ENCODE results near the gene REXO4. TPM values are rescaled to one million over a fixed set of nuclear protein-coding genes. Genes with fewer than 3 reads are reported as not detected.

REXO4 gene
- total and polyA plus RNA-seq, 10 of the 15 experiments (the other 5 are each of a cell fraction or from before 2014, with no cell fraction given), result 2.7 to 43.9 (median 30.5) TPM

GRCh38 chr9:133465984-133466383, 48.2 kb upstream of the REXO4 start:
- no peaks in the 10 kb centered on the region for H3K79me2 ChIP-seq (ENCODE audit: control insufficient read depth, insufficient read depth, low read length)
- no peak for TF ChIP-seq MTA3 (IDR thresholded peaks at IDR 0.05; ENCODE audit: borderline replicate concordance, low read length)
- TF ChIP-seq RAD51 (IDR thresholded peaks at IDR 0.05), result no peak
- no peak for TF ChIP-seq YBX1 (IDR thresholded peaks at IDR 0.05)
- TF ChIP-seq NFYB (IDR thresholded peaks at IDR 0.05; ENCODE audit: insufficient read depth, low read depth, low read length), result no peak
- TF ChIP-seq POLR2AphosphoS2 (IDR thresholded peaks at IDR 0.05; ENCODE audit: low read depth, low read length), result no peak
- no peak for TF ChIP-seq MTA2 (IDR thresholded peaks at IDR 0.05; ENCODE audit: low read depth)
- no peak for TF ChIP-seq LARP7 (IDR thresholded peaks at IDR 0.05)
- TF ChIP-seq EZH2 (IDR thresholded peaks at IDR 0.05; ENCODE audit: borderline replicate concordance, control insufficient read depth, low read depth, low read length), result no peak
- no peak for TF ChIP-seq TARDBP (IDR thresholded peaks at IDR 0.05; ENCODE audit: borderline replicate concordance)
- no peak for TF ChIP-seq BHLHE40 (IDR thresholded peaks at IDR 0.05; ENCODE audit: borderline replicate concordance in 1 of 2, low read depth in 2 of 2, low read length in 1 of 2)
- TF ChIP-seq JUNB (IDR thresholded peaks at IDR 0.05), result no peak
- TF ChIP-seq DPF2 (IDR thresholded peaks at IDR 0.05), result no peak
- TF ChIP-seq NR2C2 (IDR thresholded peaks at IDR 0.05; ENCODE audit: borderline replicate concordance, control insufficient read depth, insufficient read length, low read depth), result no peak
- TF ChIP-seq CEBPZ (IDR thresholded peaks at IDR 0.05; ENCODE audit: low read depth, low read length), result no peak
- TF ChIP-seq RBBP5 (conservative IDR thresholded peaks at IDR 0.05), result no peak
- TF ChIP-seq KLF5 (IDR thresholded peaks at IDR 0.05; ENCODE audit: partially characterized antibody), result no peak
- no peak for TF ChIP-seq ZNF207 (IDR thresholded peaks at IDR 0.05; ENCODE audit: borderline replicate concordance)
- TF ChIP-seq BACH1 (IDR thresholded peaks at IDR 0.05; ENCODE audit: borderline replicate concordance), result no peak
- TF ChIP-seq ZBTB40 (IDR thresholded peaks at IDR 0.05; ENCODE audit: borderline replicate concordance), result no peak
- TF ChIP-seq ASH2L (IDR thresholded peaks at IDR 0.05; ENCODE audit: borderline replicate concordance, low read depth), result no peak
- no peak overlapping the region for H3K4me3 ChIP-seq
- H3K4me2 ChIP-seq (ENCODE audit: control insufficient read depth, insufficient read depth), result no peak overlapping the region
- no peaks in the 10 kb centered on the region; a peak in 1 of 4 replicates for H3K27me3 ChIP-seq (replicated peaks in 1 of 2; ENCODE audit: control insufficient read depth in 2 of 2, insufficient read depth in 2 of 2, low read length in 1 of 2)
- H3K36me3 ChIP-seq (ENCODE audit: control insufficient read depth in 2 of 2, insufficient read depth in 2 of 2, low read length in 1 of 2), result no peaks in the 10 kb centered on the region
- POLR2A ChIA-PET, result interaction anchor here (0.8 kb wide), 1 partner anchor 12 kb away, joined by 3 read pairs; the partner anchor contains the start of gene SLC2A6
- in situ Hi-C loops (cut with MboI) (no loop called here), intact Hi-C loops (cut with micrococcal nuclease; ENCODE audit: unreplicated experiment) (no loop called here)
- RAD21 ChIA-PET (ENCODE audit: unreplicated experiment), result no interaction called here
- ATAC-seq (no peak), DNase-seq (ENCODE audit: low read depth, low spot score) (no peak), FAIRE-seq (no peak)
- no peak overlapping the region for H3K27ac ChIP-seq (ENCODE audit: control insufficient read depth, insufficient read depth)
- no peak overlapping the region for H3K9ac ChIP-seq (ENCODE audit: control insufficient read depth, insufficient read depth, low read length)
- SMC1A ChIA-PET (ENCODE audit: uncharacterized antibody, unreplicated experiment), result no interaction called here
- 50% methylated on average over 6 of the region's 6 CpGs for WGBS (ENCODE audit: insufficient coverage, insufficient replicate concordance, low lambda C conversion rate, missing lambda C conversion rate)
- CTCF ChIA-PET, result no interaction called here
- H3K4me1 ChIP-seq (ENCODE audit: control insufficient read depth, insufficient read depth, low read length), result peaks cover 3% of the 10 kb centered on the region
- no peak overlapping the region for H2AFZ ChIP-seq (ENCODE audit: control insufficient read depth, low read depth, low read length)
- BruUV-seq (replicated peaks), result no TSS peak
- H4K20me1 ChIP-seq (ENCODE audit: control insufficient read depth, insufficient read depth), result no peaks in the 10 kb centered on the region
- H3K9me3 ChIP-seq (replicated peaks; ENCODE audit: control insufficient read depth, insufficient read depth, low read length), result no peaks in the 10 kb centered on the region

Measured in GM12878 (cell line).